Sigmoid colon (tissue), 4 donors: ENCODE data around the gene VAX1.

ENCODE experiments used
- EP300 ChIP-seq, 4 donors: sonication (generic); formaldehyde crosslinking; IDR thresholded peaks; one replicate each; pipeline ENCODE4 v1.6.1; 2017; ENCODE audit warnings: antibody characterized with exemption in 4 of 4
- POLR2A ChIP-seq, 2 donors: fragments of 450-650 bp; IDR thresholded peaks; one replicate each; pipeline ENCODE4 v1.6.1; 2016; ENCODE audit warnings: antibody characterized with exemption in 2 of 2, mild to moderate bottlenecking in 2 of 2, moderate library complexity in 2 of 2

DNA sequence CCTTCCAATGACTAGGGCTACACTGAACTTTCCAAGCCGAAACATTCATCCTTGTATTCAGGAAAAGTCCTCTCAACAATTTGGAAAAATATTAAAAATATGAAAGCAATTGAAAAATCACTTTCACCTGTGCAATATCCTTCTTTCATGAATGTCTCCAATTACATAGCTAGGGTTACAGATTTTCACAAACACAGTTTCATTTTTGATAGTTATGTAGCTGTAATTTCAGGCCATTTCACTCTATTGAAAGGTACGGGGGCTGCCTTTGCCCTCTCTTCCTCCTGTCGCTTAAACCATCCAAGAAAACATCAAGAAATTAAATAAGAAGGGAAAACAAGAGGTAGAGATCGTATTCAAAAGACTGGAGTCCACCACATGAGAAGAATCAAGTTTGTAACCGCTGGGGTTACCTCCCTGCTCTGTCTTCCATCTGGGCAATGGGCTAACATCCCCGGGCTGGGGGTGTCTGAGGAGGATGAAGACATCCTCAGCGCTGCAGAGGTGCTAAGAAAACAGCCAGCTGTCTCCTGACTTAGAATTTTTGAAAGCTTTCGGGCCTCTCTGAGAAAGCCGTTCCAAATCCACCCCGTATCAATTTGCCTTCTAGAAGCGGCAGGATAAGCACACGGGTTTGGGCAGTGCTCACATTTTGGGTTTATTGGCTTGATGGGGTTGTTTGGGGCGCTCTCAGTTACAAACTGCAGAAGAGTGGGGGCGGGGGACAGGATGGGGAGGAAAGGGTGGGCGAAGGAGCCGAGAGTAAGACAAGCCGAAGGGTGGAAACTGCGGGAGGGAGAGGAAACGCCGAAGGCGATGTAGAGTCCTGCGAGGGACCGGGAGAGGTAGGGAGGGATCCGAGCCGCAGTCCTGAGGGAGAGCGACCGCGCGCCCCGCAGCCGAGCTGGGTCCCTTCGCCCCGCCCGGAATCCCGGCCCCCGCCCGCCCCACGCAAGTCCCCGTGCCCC, 24.3 kb upstream of the VAX1 start:
- no peak for TF ChIP-seq POLR2A (IDR thresholded peaks at IDR 0.05)
- no peak for TF ChIP-seq EP300 (IDR thresholded peaks at IDR 0.05)
